CD14-positive monocyte (primary cell): Measurements from ENCODE around the gene DSC3. TPM values are rescaled to one million over a fixed set of nuclear protein-coding genes. Genes with fewer than 3 reads are reported as not detected.
A peak's percentile ranks its signal among the peaks of the same experiment; 100 is the strongest.

Experiments used
- DNase-seq, 3 donors: peaks; one replicate each; pipeline ENCODE4 v3.0.0-alpha.2; 2011 to 2022
- H2AFZ ChIP-seq: 2 replicates; pipeline ENCODE4 v1.6.0; 2012; ENCODE audit warnings: mild to moderate bottlenecking, low read depth, low read length, inconsistent platforms; ENCODE audit not compliant: insufficient read depth, poor library complexity, severe bottlenecking
- H3K27ac ChIP-seq, 2 donors: 1 replicate in 1 of 2; 2 replicates in 1 of 2; pipeline ENCODE4 v1.5.1; 2012 to 2013; ENCODE audit warnings: low read length in 2 of 2, control low read depth in 1 of 2, inconsistent platforms in 1 of 2, low read depth in 1 of 2, mild to moderate bottlenecking in 1 of 2
- H3K27me3 ChIP-seq, 2 donors: one replicate each; pipeline versions ENCODE4 v1.6.0 to v1.6.1; 2011 to 2013; ENCODE audit warnings: low read length in 2 of 2; ENCODE audit not compliant: control insufficient read depth in 2 of 2, insufficient read depth in 2 of 2
- H3K36me3 ChIP-seq, 2 donors: replicated peaks in 1 of 2; 1 replicate in 1 of 2; 2 replicates in 1 of 2; pipeline versions ENCODE4 v1.5.1 to v1.6.1; 2012 to 2013; ENCODE audit warnings: low read length in 2 of 2, control low read depth in 1 of 2, inconsistent platforms in 1 of 2, mild to moderate bottlenecking in 1 of 2; ENCODE audit not compliant: insufficient read depth in 2 of 2, control insufficient read depth in 1 of 2
- H3K4me1 ChIP-seq, 2 donors: 1 replicate in 1 of 2; 2 replicates in 1 of 2; pipeline versions ENCODE4 v1.5.1 to v1.6.1; 2012 to 2013; ENCODE audit warnings: low read length in 2 of 2, control low read depth in 1 of 2, inconsistent platforms in 1 of 2, mild to moderate bottlenecking in 1 of 2, moderate library complexity in 1 of 2; ENCODE audit not compliant: insufficient read depth in 2 of 2, control insufficient read depth in 1 of 2
- H3K4me2 ChIP-seq: replicated peaks from 2 replicates; pipeline ENCODE3; 2012; ENCODE audit warnings: low read length, moderate library complexity, mild to moderate bottlenecking; ENCODE audit not compliant: poor library complexity, severe bottlenecking; ENCODE audit errors: extremely low read depth
- H3K4me3 ChIP-seq, 3 experiments: fragments of 200-600 bp in 1 of 3; sonication (generic) in 1 of 3; replicated peaks in 1 of 3; 1 replicate in 2 of 3; 2 replicates in 1 of 3; pipeline ENCODE4 v1.5.1; 2011 to 2013; ENCODE audit warnings: low read length in 3 of 3, mild to moderate bottlenecking in 3 of 3, control low read depth in 2 of 3, low read depth in 2 of 3, inconsistent platforms in 1 of 3, moderate library complexity in 1 of 3
- H3K79me2 ChIP-seq: 2 replicates; pipeline ENCODE4 v1.6.0; 2012; ENCODE audit warnings: mild to moderate bottlenecking, control low read depth, inconsistent platforms, low read length, moderate library complexity; ENCODE audit not compliant: insufficient read depth
- H3K9ac ChIP-seq: 2 replicates; pipeline ENCODE4 v1.6.0; 2017; ENCODE audit warnings: low read length, mild to moderate bottlenecking; ENCODE audit not compliant: insufficient read depth, poor library complexity, severe bottlenecking
- H3K9me3 ChIP-seq, 2 donors: replicated peaks in 1 of 2; 1 replicate in 1 of 2; 2 replicates in 1 of 2; pipeline versions ENCODE4 v1.5.1 to v1.6.1; 2012 to 2013; ENCODE audit warnings: low read length in 2 of 2, control low read depth in 1 of 2; ENCODE audit not compliant: control insufficient read depth in 1 of 2, insufficient read depth in 1 of 2
- H4K20me1 ChIP-seq: 2 replicates; pipeline ENCODE4 v1.6.0; 2012; ENCODE audit warnings: mild to moderate bottlenecking, low read length, control low read depth, moderate library complexity; ENCODE audit not compliant: insufficient read depth
- H3K27ac Mint-ChIP-seq, 7 donors: one replicate each; pipeline ENCODE4 v1.8.0; 2020; ENCODE audit warnings: mild to moderate bottlenecking in 7 of 7, mixed read lengths in 7 of 7, moderate library complexity in 6 of 7, inconsistent platforms in 2 of 7
- H3K27me3 Mint-ChIP-seq, 3 donors: one replicate each; pipeline ENCODE4 v1.8.0; 2021 to 2022; ENCODE audit warnings: low read depth in 3 of 3, mild to moderate bottlenecking in 3 of 3, mixed read lengths in 3 of 3, moderate library complexity in 3 of 3, inconsistent platforms in 1 of 3
- H3K36me3 Mint-ChIP-seq, 2 donors: one replicate each; pipeline ENCODE4 v1.8.0; 2020; ENCODE audit warnings: mixed read lengths in 2 of 2, inconsistent platforms in 1 of 2, mild to moderate bottlenecking in 1 of 2
- H3K4me1 Mint-ChIP-seq: one replicate; pipeline ENCODE4 v1.8.0; 2020; ENCODE audit warnings: mild to moderate bottlenecking, mixed read lengths
- H3K4me3 Mint-ChIP-seq, 2 donors: one replicate each; pipeline ENCODE4 v1.8.0; 2020; ENCODE audit warnings: mild to moderate bottlenecking in 2 of 2, mixed read lengths in 2 of 2, moderate library complexity in 1 of 2
- H3K9me3 Mint-ChIP-seq, 7 donors: one replicate each; pipeline ENCODE4 v1.8.0; 2020 to 2022; ENCODE audit warnings: mixed read lengths in 7 of 7, mild to moderate bottlenecking in 6 of 7, moderate library complexity in 6 of 7, inconsistent platforms in 2 of 7
- WGBS: methylation state at CpG from one replicate; pipeline ENCODE4 v1.1.5; 2013; ENCODE audit warnings: missing lambda C conversion rate; ENCODE audit not compliant: insufficient coverage; 5-methylcytosine and 5-hydroxymethylcytosine counted together
- intact Hi-C, 2 donors: fragments of 100-400 bp; cut with micrococcal nuclease; formaldehyde crosslinking; loops; one replicate each; pipeline versions ENCODE4 v1.15.0 to v1.15.1; 2023
- polyA plus RNA-seq, 3 donors: library from polyadenylated mRNA; depleted of rRNA in 1 of 3; unstranded in 2 of 3; stranded (reverse) in 1 of 3; fragments of 300-500 nt in 2 of 3; fragments of >200 nt in 1 of 3; fragmentation: Illumina TruSeq in 2 of 3; gene quantifications; 1 replicate in 2 of 3; 2 replicates in 1 of 3; pipeline ENCODE4 v1.2.3, GENCODE V29; 2012 to 2021
- TF ChIP-seq, protein P1 (sequence below): fragments of 200-600 bp; IDR thresholded peaks from one replicate; pipeline ENCODE4 v1.8.0; 2022; ENCODE audit warnings: antibody characterized with exemption, mild to moderate bottlenecking

The DSC3 gene
- polyA plus RNA-seq, 3 donors = not detected

DNA sequence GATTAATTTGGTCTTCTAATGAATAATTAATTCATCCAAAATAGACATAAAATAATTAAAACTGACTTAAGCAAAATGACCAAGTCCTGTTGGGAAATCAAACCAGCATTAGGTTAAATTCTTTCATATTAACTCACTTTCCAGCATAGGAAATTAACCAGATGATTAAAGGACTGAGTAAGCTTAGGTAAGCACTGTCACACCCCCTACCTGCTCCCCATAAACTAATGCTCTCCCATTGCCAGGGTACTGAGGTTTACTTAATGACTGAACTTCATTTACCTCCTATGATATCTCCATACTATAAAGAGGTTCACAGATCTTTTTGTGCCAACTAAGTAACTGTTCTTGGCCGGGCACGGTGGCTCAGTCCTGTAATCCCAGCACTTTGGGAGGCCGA lies 46.0 kb upstream of the DSC3 start:
- intact Hi-C loops = no loop called here
- H3K4me3 Mint-ChIP-seq = no peak overlapping the region

DNA sequence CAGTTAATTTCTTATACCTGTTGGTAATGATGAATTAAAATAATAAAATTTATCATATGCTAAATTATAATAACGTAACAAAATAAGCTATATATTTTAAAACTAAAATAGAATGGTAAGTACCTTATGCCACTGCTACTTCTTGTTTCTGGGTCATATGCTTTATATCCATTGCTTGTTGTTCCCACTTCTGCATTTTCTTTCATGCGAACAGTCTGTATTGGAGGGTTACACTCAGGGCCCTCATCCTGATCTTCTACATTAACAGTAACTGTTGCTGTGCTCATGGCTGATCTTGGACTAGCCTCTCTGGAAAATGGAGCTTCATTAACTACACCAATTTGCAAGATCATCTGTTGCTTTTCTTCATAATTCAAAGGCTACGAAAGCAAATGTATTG lies 37.4 kb upstream of the DSC3 start:
- Histone ChIP-seq H3K27me3 (no peaks in the 10 kb centered on the region), H4K20me1 (no peaks in the 10 kb centered on the region), H2AFZ (no peak overlapping the region), H3K9me3 (no peaks in the 10 kb centered on the region), H3K4me1 (no peaks in the 10 kb centered on the region), H3K4me3 (no peak overlapping the region), H3K36me3 (no peaks in the 10 kb centered on the region), H3K27ac (no peak overlapping the region), H3K79me2 (no peaks in the 10 kb centered on the region), H3K9ac (no peak overlapping the region), H3K4me2 (no peak overlapping the region)
- H3K4me1 Mint-ChIP-seq = peaks cover 4% of the 10 kb centered on the region
- H3K9me3 Mint-ChIP-seq = peaks cover 0 to 5% (median 3%) of the 10 kb centered on the region in 7 donors
- intact Hi-C loops = no loop called here
- H3K27ac Mint-ChIP-seq = no peak overlapping the region
- TF ChIP-seq, protein P1, sequence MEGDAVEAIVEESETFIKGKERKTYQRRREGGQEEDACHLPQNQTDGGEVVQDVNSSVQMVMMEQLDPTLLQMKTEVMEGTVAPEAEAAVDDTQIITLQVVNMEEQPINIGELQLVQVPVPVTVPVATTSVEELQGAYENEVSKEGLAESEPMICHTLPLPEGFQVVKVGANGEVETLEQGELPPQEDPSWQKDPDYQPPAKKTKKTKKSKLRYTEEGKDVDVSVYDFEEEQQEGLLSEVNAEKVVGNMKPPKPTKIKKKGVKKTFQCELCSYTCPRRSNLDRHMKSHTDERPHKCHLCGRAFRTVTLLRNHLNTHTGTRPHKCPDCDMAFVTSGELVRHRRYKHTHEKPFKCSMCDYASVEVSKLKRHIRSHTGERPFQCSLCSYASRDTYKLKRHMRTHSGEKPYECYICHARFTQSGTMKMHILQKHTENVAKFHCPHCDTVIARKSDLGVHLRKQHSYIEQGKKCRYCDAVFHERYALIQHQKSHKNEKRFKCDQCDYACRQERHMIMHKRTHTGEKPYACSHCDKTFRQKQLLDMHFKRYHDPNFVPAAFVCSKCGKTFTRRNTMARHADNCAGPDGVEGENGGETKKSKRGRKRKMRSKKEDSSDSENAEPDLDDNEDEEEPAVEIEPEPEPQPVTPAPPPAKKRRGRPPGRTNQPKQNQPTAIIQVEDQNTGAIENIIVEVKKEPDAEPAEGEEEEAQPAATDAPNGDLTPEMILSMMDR = no peak
- no peak overlapping the region for H3K4me3 Mint-ChIP-seq
- DNase-seq = peak in 1 of 3 donors; percentile 12
- WGBS = 0% methylated on average over 1 of the region's 3 CpGs
- H3K27me3 Mint-ChIP-seq = peaks cover 2 to 4% (median 2%) of the 10 kb centered on the region in 3 donors
- peaks cover 5 to 6% of the 10 kb centered on the region in 2 donors for H3K36me3 Mint-ChIP-seq

More for the DNA sequence above, 46.0 kb upstream of the DSC3 start:
- H3K9me3 ChIP-seq = no peaks in the 10 kb centered on the region
- Mint-ChIP-seq H3K9me3 (peaks cover 0 to 3% (median 0%) of the 10 kb centered on the region in 7 donors), H3K27me3 (peaks cover 0 to 4% (median 3%) of the 10 kb centered on the region in 3 donors), H3K4me1 (no peaks in the 10 kb centered on the region), H3K27ac (no peak overlapping the region), H3K36me3 (peaks cover 1 to 10% of the 10 kb centered on the region in 2 donors)
- no peak overlapping the region for H3K4me3 ChIP-seq
- H3K9ac ChIP-seq = no peak overlapping the region
- H3K79me2 ChIP-seq = no peaks in the 10 kb centered on the region
- no peak overlapping the region for H3K27ac ChIP-seq
- H3K36me3 ChIP-seq = no peaks in the 10 kb centered on the region
- TF ChIP-seq, protein P1 = no peak
- no peak overlapping the region for H2AFZ ChIP-seq
- no peaks in the 10 kb centered on the region for H3K4me1 ChIP-seq
- no peaks in the 10 kb centered on the region for H4K20me1 ChIP-seq
- no peak overlapping the region for H3K4me2 ChIP-seq
- no peaks in the 10 kb centered on the region for H3K27me3 ChIP-seq
- 94% methylated on average over 3 of the region's 3 CpGs for WGBS
- DNase-seq = no peak
